Tongue (tissue), 2 donors: Measurements from ENCODE around the gene USP5. TPM values are rescaled to one million over a fixed set of nuclear protein-coding genes. Genes with fewer than 3 reads are reported as not detected.

ENCODE experiments used
- DNase-seq: peaks from one replicate; pipeline ENCODE4 v3.0.0-alpha.2; 2015
- total RNA-seq: library from RNA; depleted of rRNA; stranded (reverse); fragments of >200 nt; gene quantifications from one replicate; pipeline ENCODE4 v1.2.3, GENCODE V29; 2014

Gene USP5
- total RNA-seq, 1 donor from 2014 or later, result 67.0 TPM

- no peak for DNase-seq
These were observed 63.2 kb downstream of the USP5 start for GRCh38 chr12:6914947-6915788.

GRCh38 chr12:6915789-6916285 is 63.9 kb downstream of the USP5 start:
- DNase-seq, result no peak

Other genes starting within 250 kb of the USP5 start
- 211 TPM for gene CHD4, start 244.8 kb upstream of the USP5 start, total RNA-seq
- 2.6 TPM for gene LPAR5, start 216.2 kb upstream of the USP5 start, total RNA-seq
- 1.5 TPM for gene ACRBP, start 204.7 kb upstream of the USP5 start, total RNA-seq
- gene ING4, start 189.0 kb upstream of the USP5 start, total RNA-seq, result 46.2 TPM
- gene ZNF384, start 162.8 kb upstream of the USP5 start, total RNA-seq, result 19.7 TPM
- 1.6 TPM for gene PIANP, start 151.3 kb upstream of the USP5 start, total RNA-seq
- 41.5 TPM for gene COPS7A, start 128.1 kb upstream of the USP5 start, total RNA-seq
- gene MLF2, start 99.0 kb upstream of the USP5 start, total RNA-seq, result 103 TPM
- gene PTMS, start 85.8 kb upstream of the USP5 start, total RNA-seq, result 102 TPM
- gene LAG3, start 79.6 kb upstream of the USP5 start, total RNA-seq, result not detected
- 3.7 TPM for gene CD4, start 62.6 kb upstream of the USP5 start, total RNA-seq
- 13.1 TPM for gene GPR162, start 30.3 kb upstream of the USP5 start, total RNA-seq
- 45.5 TPM for gene P3H3, start 23.7 kb upstream of the USP5 start, total RNA-seq
- 5.8 TPM for gene GNB3, start 11.2 kb upstream of the USP5 start, total RNA-seq
- gene CDCA3, start 864 bp upstream of the USP5 start, total RNA-seq, result 5.9 TPM
- 1,153 TPM for gene TPI1, start 15.4 kb downstream of the USP5 start, total RNA-seq
- gene SPSB2, start 21.2 kb downstream of the USP5 start, total RNA-seq, result 3.8 TPM
- gene LRRC23, start 52.7 kb downstream of the USP5 start, total RNA-seq, result 5.9 TPM
- gene ENO2, start 62.4 kb downstream of the USP5 start, total RNA-seq, result 5.5 TPM
- gene ATN1, start 75.8 kb downstream of the USP5 start, total RNA-seq, result 34.3 TPM
- gene RNU7-1, start 91.7 kb downstream of the USP5 start, total RNA-seq, result not detected
- 135 TPM for gene C12orf57, start 91.9 kb downstream of the USP5 start, total RNA-seq
- 11.4 TPM for gene PTPN6, start 99.2 kb downstream of the USP5 start, total RNA-seq
- 238 TPM for gene PHB2, start 118.5 kb downstream of the USP5 start, total RNA-seq
- 31.3 TPM for gene EMG1, start 118.8 kb downstream of the USP5 start, total RNA-seq
- gene LPCAT3, start 166.3 kb downstream of the USP5 start, total RNA-seq, result 13.1 TPM
- gene C1S, start 208.6 kb downstream of the USP5 start, total RNA-seq, result 87.7 TPM
- gene C1R, start 240.3 kb downstream of the USP5 start, total RNA-seq, result 100 TPM